ENCODE data around the gene KIAA1755. TPM values are rescaled to one million over a fixed set of nuclear protein-coding genes. Genes with fewer than 3 reads are reported as not detected.
"Not testable (repeated sequence)": the region's sequence is repeated elsewhere in the genome, so short reads cannot be mapped to it uniquely, and the experiment has no call there.

The KIAA1755 gene
- total RNA-seq, 1 donor from 2014 or later = 0.32 TPM

- ATAC-seq = peak; percentile 21
These were observed 26.3 kb upstream of the KIAA1755 start for GRCh38 chr20:38286586-38287531.

DNA sequence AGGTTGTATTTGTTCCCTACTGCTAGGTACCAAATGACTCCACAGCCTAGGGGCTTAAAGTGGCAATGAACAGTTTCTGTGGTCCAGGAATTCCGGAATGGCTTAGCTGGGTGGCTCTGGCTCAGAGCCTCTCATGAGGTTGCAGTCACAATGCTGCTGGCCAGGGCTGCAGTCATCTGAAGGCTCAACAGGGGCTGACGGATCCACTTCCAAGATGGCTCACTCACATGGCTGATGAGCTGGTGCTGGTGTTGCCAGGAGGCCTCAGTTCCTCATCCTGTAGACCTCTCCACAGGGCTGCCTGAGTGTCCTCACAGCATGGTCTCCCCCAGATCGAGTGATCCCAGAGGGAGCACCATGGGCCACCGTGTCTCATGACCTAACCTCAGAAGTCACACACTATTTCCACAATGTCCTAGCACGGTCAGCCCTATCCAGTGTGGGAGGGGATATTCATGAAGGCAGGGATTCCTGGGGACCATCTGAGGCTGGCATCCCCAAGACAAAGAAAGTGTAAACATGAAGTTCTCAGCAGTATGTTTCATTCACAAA is 24.4 kb upstream of the KIAA1755 start:
- no peak for ATAC-seq

DNA sequence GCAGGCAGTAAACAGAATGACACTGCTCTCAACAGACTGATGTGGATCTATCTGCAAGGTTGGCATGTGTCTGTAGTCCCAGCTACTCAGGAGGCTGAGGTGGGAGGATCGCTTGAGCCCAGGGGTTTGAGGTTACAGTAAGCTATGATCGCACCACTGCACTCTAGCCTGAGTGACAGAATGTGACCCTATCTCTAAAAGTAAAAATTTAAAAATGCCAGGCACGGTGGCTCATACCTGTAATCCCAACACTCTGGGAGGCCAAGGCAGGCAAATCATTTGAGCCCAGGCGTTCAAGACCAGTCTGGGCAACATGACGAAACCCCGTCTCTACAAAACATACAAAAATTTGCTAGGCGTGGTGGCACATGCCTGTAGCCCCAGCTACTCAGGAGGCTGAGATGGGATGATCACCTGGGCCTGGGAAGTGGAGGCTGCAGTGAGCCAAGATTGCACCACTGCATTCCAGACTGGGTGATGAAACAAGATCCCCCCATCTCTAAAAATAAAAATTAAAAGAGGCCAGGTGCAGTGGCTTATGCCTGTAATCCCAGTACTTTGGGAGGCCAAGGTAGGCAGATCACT is 23.6 kb upstream of the KIAA1755 start:
- ATAC-seq = not testable (repeated sequence)

DNA sequence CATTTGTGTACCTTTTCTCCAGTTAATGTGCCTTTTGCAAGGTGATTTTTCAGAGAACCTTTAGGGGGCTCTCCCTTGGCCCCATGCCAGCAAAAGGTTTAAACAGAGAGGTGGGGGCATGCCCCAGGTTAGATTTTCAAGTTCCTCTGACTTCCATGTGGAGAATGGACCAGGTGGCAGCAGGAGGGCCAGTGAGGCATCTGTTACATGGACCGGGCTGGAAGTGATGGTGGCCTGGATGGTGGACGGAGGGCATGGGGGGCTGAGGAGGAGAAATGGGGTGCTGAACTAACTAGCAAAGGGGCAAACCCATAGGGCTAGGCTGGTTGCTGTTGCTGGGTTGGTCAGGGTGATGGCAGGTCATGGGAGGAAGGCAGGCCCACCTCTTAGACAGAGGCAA is 22.7 kb upstream of the KIAA1755 start:
- no peak for ATAC-seq

DNA sequence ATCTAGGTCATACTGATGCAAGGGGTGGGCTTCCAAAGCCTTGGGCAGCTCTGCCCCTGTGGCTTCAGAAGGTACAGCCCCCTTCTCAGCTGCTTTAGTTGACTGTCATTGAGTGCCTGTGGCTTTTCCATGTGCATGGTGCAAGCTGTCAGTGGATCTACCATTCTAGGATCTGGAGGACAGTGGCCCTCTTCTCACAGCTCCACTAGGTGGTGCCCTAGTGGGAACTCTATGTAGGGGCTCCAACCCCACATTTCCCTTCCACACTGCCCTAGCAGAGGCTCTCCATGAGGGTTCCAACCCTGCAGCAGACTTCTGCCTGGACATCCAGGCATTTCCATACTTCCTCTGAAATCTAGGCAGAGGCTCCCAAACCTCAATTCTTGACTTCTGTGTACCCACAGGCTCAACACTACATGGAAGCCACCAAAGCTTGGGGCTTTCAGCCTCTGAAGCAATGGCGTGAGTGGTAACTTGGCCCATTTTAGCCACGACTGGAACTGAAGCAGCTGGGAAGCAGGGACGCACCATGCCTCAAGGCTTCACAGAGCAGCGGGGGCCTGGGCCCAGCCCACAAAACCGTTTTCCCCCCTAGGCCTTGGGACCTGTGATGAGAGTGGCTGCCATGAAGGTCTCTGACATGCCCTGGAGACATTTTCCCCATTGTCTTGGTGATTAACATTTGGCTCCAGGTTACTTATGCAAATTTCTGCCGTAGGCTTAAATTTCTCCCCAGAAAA is 20.8 kb upstream of the KIAA1755 start:
- not testable (repeated sequence) for ATAC-seq

- no peak for ATAC-seq
These were observed 18.2 kb upstream of the KIAA1755 start for GRCh38 chr20:38278763-38279162.

GRCh38 chr20:38278131-38278530 is 17.6 kb upstream of the KIAA1755 start:
- ATAC-seq = no peak

- peak; percentile 10 for ATAC-seq
These were observed 17.2 kb upstream of the KIAA1755 start for GRCh38 chr20:38277691-38278090.

DNA sequence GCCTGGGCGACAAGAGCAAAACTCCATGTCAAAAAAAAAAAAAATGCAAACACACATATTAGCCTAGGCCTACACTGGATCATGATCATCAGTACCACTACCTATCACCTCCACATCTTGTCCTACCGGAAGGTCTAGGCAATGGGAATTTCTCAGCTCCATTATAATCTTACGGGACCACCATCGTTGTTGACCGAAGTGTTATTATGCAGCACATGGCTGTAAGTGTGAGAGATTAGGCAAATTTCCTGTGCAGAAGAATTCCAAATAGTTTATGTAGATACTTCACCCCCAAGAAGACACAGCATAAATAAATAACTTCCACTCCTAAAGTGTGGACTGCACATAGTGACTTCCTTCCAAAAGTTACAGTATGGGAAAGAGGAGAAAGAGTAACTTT is 16.8 kb upstream of the KIAA1755 start:
- ATAC-seq = no peak

DNA sequence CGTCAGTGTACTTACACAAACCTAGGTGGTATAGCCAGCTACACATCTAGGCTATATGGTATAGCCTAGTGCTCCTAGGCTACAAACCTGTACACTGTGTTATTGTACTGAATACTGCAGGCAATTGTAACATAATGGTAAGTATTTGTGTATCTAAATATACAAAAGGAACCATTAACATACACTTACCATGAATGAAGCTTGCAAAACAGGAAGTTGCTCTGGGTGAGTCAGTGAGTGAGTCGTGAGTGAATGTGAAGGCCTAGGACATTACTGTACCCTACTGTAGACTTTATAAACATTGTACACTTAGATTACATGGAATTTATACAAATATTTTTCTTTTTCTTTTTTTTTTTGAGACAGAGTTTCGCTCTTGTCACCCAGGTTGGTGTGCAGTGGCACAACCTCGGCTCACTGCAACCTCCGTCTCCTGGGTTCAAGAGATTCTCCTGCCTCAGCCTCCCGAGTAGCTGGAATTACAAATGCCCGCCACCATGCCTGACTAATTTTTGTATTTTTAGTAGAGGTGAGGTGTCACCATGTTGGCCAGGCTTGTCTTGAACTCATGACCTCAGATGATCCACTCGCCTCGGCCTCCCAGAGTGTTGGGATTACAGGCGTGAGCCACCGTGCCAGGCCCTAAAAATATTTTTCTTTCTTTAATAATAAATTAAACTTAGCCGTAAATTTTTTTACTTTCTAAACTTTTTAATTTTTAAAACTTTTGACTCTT is 15.4 kb upstream of the KIAA1755 start:
- ATAC-seq = peak; percentile 66

- ATAC-seq = no peak
These were observed 12.4 kb upstream of the KIAA1755 start for GRCh38 chr20:38272961-38273360.

DNA sequence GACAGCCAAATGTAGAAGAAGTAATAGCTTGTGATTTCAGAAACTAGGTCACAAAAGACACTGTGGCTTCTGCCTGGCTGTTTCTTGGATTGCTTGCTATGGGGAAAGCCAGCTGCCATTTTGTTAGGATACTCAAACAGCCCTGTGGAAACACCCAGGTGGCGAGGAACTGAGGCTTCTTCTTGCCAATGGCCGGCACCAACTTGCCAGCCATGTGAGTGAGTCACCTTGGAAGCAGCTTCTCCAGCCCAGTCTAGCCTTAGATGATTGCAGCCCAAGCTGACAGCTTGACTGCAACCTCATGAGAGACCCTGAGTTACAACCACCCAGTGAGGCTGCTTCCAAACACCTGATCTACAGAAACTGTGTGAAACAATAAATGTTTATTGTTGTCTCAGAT is 11.9 kb upstream of the KIAA1755 start:
- ATAC-seq = peak; percentile 18

DNA sequence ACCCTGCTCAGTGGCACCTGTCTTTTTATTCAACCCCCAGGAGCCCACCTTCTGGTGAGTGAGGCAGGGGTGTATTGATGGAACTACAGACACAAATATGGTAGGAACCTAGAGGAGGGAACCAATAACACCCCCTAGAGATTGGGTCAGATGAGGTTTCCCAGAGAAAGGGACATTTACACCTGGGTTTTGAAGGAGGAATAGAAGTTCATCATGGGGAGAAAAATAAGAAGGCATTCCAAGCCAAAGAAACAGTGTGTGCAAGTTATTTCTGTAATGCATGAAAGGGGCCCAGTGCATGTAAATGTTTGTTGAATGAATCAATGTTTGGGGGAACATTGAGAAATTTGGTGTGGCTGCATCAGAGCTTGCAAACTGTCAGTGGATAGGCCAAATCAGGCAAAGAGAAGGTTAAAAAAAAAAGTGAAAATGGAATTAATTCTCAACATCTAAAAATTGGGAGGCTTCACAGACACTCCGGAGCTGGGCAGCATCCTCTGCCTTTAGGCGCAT is 11.1 kb upstream of the KIAA1755 start:
- ATAC-seq = no peak

- peak; percentile 87 for ATAC-seq
These were observed 10.5 kb upstream of the KIAA1755 start for GRCh38 chr20:38270869-38271605.

GRCh38 chr20:38269715-38270114 is 9.2 kb upstream of the KIAA1755 start:
- ATAC-seq = no peak

DNA sequence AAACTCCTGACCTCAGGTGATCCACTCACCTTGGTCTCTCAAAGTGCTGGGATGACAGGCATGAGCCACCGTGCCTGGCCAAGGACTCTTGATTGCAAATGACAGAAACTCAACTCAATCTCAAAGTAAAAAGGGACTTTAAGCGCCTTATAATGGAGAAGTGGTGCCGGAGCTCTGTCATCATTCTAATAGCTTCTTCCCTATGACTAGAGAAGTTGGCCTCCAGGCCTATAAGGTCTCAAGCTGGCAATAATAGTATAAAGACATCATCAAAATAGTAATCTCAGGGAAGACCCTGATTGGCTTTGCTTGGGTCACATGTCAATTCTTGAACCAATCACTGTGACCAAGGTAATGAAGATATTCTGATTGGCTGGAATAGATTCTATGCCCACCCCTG is 8.5 kb upstream of the KIAA1755 start:
- no peak for ATAC-seq

- no peak for ATAC-seq
These were observed 7.5 kb upstream of the KIAA1755 start for GRCh38 chr20:38267901-38268514.

- ATAC-seq = no peak
These were observed 6.8 kb upstream of the KIAA1755 start for GRCh38 chr20:38267296-38267695.

GRCh38 chr20:38266426-38266825 is 5.9 kb upstream of the KIAA1755 start:
- ATAC-seq = no peak

DNA sequence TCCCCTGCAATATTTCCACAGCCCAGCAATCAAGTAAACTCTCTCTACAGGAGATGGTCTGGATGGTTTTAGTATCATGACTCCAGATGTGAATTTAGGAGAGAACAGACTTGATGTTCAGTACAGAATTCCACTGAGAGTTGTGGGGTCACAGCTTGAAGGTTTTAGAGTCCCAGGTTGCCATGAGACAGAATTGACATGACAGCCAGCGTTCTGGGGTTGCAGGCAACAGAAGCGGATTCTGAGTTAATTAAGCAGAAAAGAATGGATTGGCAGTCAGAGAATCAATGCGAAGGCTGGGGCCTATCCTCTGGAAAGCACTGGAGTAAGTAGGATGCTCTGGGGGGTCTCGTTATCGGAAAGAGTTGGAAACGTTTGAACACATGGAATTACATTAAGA is 2.4 kb upstream of the KIAA1755 start:
- ATAC-seq = no peak

DNA sequence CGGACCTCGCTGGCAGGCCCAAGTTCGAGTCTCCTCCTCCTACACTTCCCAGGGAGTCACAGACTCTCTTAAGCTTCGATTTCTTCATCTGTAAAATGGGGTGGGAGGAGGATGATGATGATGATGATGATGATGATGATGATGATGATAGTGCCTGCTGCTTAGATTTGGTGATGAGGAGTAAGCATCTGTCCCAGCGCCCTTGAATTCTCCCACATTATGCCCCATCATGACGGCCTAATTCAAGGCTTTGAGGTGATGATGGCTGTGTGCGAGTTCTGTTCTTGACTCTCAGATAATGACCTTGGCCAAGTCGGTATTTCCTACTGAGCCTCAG is 487 bp upstream of the KIAA1755 start:
- no peak for ATAC-seq
